Ureter (tissue), 1 donor: ENCODE results near the gene RAB1A. TPM values are rescaled to one million over a fixed set of nuclear protein-coding genes. Genes with fewer than 3 reads are reported as not detected.
"Not testable (repeated sequence)": the region's sequence is repeated elsewhere in the genome, so short reads cannot be mapped to it uniquely, and the experiment has no call there.

Experiments used
- DNase-seq: peaks from one replicate; pipeline ENCODE4 v3.0.0-alpha.2; 2020; ENCODE audit warnings: low spot score
- total RNA-seq: library from RNA; stranded (reverse); gene quantifications from one replicate; pipeline ENCODE4 v1.2.4, GENCODE V29; 2023
- donor health status: DM: yes; HTN: yes; CAD: no.

Gene RAB1A
- total RNA-seq, 1 donor from 2014 or later: 148 TPM

DNA sequence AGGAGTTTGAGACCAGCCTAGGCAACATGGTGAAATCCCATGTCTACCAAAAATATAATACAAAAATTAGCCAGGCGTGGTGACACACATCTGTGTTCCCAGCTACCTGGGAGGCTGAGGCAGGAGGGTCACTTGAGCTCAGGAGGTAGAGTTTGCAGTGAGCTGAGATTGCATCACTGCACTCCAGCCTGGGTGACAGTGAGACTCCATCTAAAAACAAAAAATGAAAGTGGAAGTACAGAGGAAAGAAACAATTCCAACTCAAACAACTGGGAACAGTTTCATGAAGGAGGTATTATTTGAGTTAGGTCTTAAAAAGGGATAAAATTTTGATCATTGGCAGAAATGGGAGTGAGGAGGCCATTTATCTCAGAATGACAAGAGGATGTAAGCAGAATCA is 6.3 kb upstream of the RAB1A start:
- no peak for DNase-seq

GRCh38 chr2:65134158-65134557 is 4.3 kb upstream of the RAB1A start:
- DNase-seq: no peak

DNA sequence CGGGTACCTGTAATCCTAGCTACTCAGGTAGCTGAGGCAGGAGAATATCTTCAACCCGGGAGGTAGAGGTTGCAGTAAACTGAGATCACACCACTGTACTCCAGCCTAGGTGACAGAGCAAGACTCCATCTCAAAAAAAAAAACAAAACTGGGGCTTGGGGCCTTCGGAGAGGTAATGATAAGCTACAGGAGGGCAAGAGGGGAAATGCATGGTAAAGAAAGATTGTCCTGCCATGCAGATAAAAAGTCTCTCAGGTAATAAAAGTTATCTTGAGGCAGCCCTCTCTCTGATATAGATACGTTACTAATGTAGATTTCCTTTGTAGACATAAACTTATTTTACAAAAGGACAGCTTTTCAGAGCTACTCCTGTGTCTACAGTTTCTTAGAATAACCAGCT is 3.7 kb upstream of the RAB1A start:
- DNase-seq: no peak

GRCh38 chr2:65132930-65133329 is 3.0 kb upstream of the RAB1A start:
- DNase-seq: not testable (repeated sequence)

DNA sequence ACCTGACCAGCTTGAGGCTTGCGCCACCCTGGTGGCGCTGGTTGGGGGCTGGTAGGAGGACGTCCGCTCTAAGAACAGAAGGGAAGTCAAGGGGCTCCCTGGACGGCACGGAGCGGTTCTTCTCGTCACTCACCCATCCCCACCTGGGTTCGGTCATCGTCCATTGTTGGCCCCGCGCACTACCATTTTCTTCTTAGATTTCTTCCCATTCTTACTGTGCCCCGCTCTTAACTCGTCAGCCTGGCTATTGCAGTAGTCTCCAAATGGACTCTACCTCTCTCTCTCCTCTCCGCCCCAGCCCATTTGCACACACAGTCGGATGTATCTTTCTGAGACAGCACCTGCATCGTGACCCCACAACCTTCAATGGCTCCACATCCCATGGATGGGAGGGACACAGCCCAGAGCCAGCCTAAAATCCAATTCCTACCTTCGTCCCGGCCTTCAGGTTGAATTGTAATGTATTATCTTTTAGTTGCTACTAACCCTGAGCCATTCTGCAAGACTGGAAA is 814 bp upstream of the RAB1A start:
- DNase-seq: no peak

- DNase-seq: peak; percentile 63
Observed at GRCh38 chr2:65129286-65129825, 550 bp downstream of the RAB1A start.

- no peak for DNase-seq
Observed at GRCh38 chr2:65128297-65129190, 1.4 kb downstream of the RAB1A start.

DNA sequence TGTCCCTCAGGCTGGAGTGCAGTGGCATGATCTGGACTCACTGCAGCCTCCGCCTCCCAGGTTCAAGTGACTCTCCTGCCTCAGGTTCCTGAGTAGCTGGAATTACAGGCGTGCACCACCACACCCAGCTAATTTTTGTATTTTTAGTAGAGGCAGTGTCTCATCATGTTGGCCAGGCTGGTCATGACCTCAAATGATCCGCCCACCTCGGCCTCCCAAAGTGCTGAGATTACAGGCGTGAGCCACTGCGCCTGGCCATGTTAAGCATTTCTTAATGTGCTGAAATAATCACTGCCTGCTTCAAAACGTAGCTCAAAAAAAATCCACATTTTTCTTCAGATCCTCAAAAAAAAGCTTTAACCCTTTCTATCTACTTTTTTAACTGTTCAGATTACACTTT is 4.4 kb downstream of the RAB1A start:
- DNase-seq: not testable (repeated sequence)

- DNase-seq: no peak
Observed at GRCh38 chr2:65122313-65122712, 7.6 kb downstream of the RAB1A start.

DNA sequence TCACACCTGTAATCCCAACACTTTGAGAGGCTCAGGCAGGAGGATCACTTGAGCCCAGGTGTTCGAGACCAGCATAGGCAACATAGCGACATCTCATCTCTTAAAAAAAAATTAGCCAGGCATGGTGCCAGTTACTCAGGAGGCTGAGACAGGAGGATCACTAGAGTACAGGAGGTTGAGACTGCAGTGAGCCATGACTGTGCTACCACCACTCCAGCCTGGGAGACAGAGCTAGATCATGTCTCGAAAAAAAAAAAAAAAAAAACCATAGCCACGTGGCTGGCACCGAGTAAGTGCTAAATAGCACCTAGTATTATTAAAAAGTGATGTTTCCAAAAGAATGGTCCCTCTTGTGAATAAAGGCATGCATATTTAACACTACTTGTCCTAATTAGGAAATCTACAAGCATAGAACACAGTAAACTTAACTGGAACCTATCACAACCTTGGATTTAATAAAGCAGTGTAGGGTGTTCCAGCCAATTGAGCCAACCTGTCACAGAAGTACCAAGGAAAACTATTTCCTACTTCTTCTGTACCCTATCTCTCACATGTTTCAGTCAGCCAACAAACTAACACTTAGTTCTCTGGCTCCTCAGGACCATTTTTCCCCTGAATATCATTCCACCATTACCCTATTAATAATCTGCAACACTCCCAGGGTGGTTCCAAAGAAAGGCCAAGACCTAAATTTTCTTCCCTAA is 8.8 kb downstream of the RAB1A start:
- DNase-seq: no peak

- no peak for DNase-seq
Observed at GRCh38 chr2:65116645-65117044, 13.3 kb downstream of the RAB1A start.

GRCh38 chr2:65114921-65115320 is 15.0 kb downstream of the RAB1A start:
- DNase-seq: no peak

DNA sequence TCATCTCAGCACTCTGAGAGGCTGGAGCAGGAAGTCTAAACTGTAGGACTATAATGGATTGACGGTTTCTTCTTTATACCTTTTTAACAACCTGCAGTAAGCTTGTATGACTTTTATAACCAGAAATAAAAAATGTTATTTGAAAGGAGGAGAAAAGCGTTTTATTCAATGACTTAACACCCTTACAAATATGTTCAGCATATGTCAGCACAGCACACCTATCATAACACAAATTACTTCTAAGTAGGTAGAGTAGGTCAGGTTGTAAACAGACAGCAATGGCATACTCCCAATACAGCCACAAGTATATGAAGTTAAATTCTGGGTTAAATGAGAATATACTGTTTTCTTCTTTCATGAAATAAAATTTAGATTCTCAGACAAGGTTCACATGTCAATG is 16.1 kb downstream of the RAB1A start:
- DNase-seq: no peak

GRCh38 chr2:65113229-65113628 is 16.7 kb downstream of the RAB1A start:
- DNase-seq: no peak

DNA sequence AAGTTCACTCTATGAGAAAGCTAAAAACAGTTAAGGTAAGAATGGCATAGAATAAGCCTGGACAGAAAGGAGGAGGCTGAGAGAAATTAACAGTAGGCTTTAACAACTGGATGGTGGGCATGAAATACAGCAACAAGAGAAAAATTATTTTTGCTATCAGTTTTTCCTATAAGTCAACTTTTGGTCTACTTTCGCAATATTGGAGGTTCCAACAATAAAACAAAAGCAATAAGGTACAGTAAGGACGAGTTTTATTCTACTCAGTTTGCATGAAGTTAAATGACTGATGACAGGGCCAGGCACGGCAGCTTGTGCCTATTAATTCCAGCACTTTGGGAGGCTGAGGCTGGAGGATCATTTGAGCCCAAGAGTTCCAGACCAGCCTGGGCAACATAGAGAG is 17.3 kb downstream of the RAB1A start:
- DNase-seq: no peak

- no peak for DNase-seq
Observed at GRCh38 chr2:65108780-65109179, 21.1 kb downstream of the RAB1A start.

- DNase-seq: no peak
Observed at GRCh38 chr2:65107530-65107929, 22.4 kb downstream of the RAB1A start.

DNA sequence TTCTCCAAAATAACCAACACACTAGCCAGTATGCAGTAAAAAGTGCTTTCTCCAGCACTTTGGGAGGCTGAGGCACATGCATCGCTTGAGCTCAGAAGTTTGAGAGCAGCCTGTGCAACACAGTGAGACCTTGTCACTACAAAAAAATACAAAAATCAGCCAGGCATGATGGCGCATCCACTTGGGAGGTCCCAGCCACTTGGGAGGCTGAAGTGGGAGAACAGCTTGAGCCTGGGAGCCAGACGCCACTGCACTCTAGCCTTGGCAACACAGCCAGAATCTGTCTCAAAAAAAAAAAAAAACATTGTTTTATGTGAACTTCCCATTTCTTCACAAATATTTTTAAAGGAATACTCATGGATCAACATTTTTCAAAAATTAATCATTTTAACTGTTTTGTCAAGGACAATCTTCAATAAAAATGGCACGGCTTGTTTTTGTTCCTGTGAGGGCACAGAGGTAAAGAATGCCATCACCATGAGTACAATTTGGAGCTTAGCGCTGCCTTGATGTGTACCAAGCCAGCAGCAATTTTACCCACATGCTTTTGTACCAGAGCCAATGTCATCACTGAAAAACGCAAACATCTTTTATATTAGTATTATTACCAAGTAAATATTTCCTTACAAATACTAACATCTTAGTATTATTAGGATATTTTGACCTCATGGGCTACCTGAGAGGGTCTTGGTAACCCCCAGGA is 26.7 kb downstream of the RAB1A start:
- no peak for DNase-seq

- DNase-seq: no peak
Observed at GRCh38 chr2:65101071-65101470, 28.8 kb downstream of the RAB1A start.

DNA sequence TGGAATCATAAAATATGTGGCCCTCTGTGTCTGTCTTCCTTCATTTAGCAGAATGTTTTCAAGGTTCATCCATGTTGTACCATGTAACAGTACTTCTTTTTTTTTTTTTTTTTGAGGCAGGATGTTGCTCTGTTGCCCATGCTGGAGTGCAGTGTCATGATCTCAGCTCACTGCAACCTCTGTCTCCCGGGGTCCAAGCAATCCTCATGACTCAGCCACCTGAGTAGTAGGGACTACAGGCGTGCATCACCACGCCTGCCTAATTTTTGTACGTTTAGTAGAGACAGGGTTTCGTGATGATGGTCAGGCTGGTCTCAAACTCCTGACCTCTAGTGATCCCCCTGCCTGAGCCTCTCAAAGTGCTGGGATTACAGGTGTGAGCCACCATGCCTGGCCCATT is 31.2 kb downstream of the RAB1A start:
- no peak for DNase-seq

GRCh38 chr2:65097844-65098243 is 32.1 kb downstream of the RAB1A start:
- DNase-seq: no peak

DNA sequence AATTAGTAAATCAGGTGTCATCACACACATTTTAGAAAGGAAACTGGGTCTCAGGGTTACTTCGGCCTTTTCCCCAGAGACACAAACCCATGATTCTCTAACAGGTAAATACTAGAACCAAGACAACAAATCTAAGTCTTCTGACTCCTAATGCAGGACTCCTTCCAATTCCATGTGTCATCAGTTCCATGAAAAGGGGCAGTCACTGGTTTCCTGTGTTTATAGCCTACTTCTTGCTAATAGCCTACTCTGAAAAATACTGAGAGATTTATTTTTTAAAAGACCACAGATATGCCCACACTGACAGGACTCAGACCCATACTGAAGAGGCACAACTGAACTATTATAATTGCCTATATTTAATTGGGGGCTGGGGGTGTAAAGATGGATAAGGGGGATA is 33.0 kb downstream of the RAB1A start:
- no peak for DNase-seq
